Ovary (tissue), 1 donor: ENCODE data around the gene HDAC5.

Experiments used
- EP300 ChIP-seq: sonication (generic); formaldehyde crosslinking; IDR thresholded peaks from one replicate; pipeline ENCODE4 v1.6.1; 2017; ENCODE audit warnings: antibody characterized with exemption
- POLR2A ChIP-seq: fragments of 450-650 bp; IDR thresholded peaks from one replicate; pipeline ENCODE4 v1.6.1; 2017; ENCODE audit warnings: antibody characterized with exemption, mild to moderate bottlenecking, moderate library complexity

DNA sequence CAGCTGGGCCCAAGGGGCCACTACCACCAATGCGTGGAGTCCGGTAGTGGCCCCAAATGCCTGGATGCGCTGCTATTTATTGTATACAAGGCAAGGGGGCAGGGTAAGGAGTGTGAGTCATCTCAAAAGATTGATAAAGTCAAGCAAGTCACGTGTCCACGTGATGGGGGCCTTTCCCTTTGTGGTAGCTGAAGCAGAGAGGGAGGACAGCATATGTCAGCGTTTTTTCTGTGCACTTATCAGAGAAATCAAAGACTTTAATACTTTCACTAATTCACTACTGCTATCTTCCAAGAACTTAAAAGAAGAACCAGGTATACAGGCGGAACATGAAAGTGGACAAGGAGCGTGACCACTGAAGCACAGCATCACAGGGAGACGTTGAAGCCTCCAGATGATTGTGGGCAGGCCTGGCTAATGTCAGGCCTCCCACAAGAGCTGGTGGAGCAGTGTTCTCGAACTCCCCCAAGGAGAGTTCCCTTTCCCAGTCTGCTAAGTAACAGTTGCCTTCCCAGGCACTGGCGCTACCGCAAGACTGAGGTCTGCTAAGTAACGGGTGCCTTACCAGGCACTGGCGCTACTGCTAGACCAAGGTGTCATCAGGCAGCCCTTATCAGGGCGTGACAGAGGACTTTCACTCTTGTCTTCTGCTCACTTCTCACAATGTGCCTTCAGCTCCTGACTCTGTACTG is 36.2 kb upstream of the HDAC5 start:
- TF ChIP-seq EP300: no peak
- TF ChIP-seq POLR2A: no peak
